H1 (cell line): ENCODE results near the gene F11. TPM values are rescaled to one million over a fixed set of nuclear protein-coding genes. Genes with fewer than 3 reads are reported as not detected.

Experiments used
- CBX8 ChIP-seq: fragments of 300-800, 300-1000 bp; sonication (generic); IDR thresholded peaks from 2 replicates; pipeline ENCODE4 v1.7.1; 2016; ENCODE audit warnings: low read depth, low read length, borderline replicate concordance
- CREB1 ChIP-seq: IDR thresholded peaks from 2 replicates; pipeline ENCODE4 v1.6.1; 2012; ENCODE audit warnings: inconsistent platforms
- RAD21 ChIP-seq, 2 experiments: IDR thresholded peaks in 1 of 2; conservative IDR thresholded peaks in 1 of 2; 2 replicates each; pipeline ENCODE4 v1.6.1; 2011; ENCODE audit warnings: low read depth in 2 of 2, low read length in 2 of 2, improper control_type of control experiment in 1 of 2, inconsistent platforms in 1 of 2, mild to moderate bottlenecking in 1 of 2, moderate library complexity in 1 of 2
- TEAD4 ChIP-seq: IDR thresholded peaks from 2 replicates; pipeline ENCODE4 v1.6.1; 2012; ENCODE audit warnings: low read depth, low read length, inconsistent platforms, mixed read lengths
- polyA plus RNA-seq, 7 experiments: library from polyadenylated mRNA; depleted of rRNA in 3 of 7; stranded (reverse) in 5 of 7; unstranded in 2 of 7; fragments of >200 nt in 5 of 7; fragments of 200-250 nt in 2 of 7; gene quantifications; 1 replicate in 5 of 7; 2 replicates in 1 of 7; 4 replicates in 1 of 7; pipeline versions ENCODE4 v1.2.1 to v1.2.3, GENCODE V29; 2011 to 2013; ENCODE audit warnings: missing spikeins in 2 of 7, mixed read lengths in 2 of 7
- total RNA-seq: library from RNA; stranded (reverse); fragmentation: NEBNext Ultra II Directional; extraction: Animal tissue kit (Norgen Biotek cat#: 25700); gene quantifications from 2 replicates; pipeline ENCODE4 v1.2.1, GENCODE V29; 2021

The F11 gene
- total and polyA plus RNA-seq, 2 of the 8 experiments (the other 6 are each of a cell fraction or from before 2014, with no cell fraction given), result 0.27 to 0.99 TPM

DNA sequence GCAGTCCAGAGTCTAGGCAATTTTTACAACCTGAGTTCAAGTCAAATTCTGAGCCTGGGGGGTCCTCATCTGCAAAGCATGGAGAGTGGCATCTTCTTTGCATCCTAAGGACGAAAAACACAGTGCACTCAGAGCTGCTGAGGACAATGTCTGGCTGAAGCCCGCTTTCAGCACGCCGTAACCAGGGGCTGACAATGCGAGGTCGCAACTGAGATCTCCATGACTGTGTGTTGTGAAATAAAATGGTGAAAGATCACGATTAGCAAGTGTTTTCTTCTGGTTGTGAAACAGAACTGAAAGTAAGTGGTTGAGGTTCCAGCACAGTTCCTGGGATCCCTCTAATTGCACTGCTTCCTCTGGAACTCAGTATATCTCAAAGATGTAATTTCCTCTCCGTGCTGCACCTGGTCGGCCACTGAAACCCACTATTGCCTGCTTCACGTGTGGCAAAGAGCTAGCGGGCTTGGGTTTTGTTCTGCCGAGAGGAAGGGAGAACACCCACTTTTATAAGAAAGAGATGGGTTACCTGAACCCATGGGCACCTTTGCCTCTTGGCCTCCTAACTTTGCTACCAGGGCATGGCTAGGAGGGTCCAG is 7.7 kb upstream of the F11 start (continued):
- no peak for TF ChIP-seq RAD21 (IDR thresholded peaks at IDR 0.05 in 1 of 2, conservative IDR thresholded peaks at IDR 0.05 in 1 of 2; ENCODE audit: low read depth in 2 of 2, low read length in 2 of 2)
- TF ChIP-seq CBX8, result no peak
- no peak for TF ChIP-seq TEAD4
- no peak for TF ChIP-seq CREB1
